GM19238 (cell line): Measurements from ENCODE around the gene CPNE5.

Source experiments
- DNase-seq: peaks from one replicate; pipeline ENCODE4 v3.0.0; 2011; ENCODE audit warnings: low spot score; ENCODE audit not compliant: insufficient read length

The CPNE5 gene

DNA sequence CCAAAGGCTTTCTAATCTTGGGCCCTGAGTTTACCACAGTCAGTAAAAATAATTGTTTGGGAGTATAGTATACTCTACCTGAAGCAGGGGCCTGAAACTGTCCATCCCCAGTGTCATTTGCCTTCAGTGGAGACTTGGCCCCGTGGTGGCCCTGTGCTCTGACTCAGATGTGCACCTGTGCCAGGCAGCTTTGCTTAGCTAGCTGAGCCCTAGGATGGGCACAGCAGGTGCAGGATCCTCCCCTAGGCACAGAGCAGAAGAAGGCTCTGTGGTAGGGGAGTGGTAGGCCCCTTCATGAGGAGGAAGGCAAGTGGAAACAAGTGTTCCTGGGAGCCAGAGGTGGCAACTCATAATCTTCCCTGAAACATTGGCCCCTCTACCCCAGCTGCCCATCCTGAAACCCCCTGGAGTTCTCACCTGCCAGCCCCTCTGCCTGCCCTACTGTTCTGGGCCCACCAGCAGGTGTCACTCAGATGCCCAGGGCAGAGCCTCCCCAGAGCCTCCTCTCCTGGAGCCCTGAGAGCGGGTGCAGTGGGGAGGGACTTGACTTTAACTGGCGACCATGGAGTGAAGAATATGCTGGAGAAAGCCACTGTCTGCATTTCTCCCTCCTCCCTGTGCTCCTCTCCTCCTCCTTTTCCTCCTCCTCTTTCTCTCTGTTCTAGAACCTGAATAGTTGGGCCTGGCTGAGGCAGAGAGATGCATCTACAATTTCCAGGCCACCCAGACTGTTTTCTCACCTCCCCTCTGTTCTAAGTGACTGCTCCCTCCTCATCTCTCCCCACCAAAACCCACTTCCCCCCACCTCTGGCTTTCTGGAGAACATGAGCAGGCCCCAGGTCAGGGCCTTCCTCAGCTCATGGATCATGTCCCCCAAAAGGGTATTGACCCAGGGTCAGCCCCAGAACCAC is 2.9 kb downstream of the CPNE5 start:
- DNase-seq = no peak

DNA sequence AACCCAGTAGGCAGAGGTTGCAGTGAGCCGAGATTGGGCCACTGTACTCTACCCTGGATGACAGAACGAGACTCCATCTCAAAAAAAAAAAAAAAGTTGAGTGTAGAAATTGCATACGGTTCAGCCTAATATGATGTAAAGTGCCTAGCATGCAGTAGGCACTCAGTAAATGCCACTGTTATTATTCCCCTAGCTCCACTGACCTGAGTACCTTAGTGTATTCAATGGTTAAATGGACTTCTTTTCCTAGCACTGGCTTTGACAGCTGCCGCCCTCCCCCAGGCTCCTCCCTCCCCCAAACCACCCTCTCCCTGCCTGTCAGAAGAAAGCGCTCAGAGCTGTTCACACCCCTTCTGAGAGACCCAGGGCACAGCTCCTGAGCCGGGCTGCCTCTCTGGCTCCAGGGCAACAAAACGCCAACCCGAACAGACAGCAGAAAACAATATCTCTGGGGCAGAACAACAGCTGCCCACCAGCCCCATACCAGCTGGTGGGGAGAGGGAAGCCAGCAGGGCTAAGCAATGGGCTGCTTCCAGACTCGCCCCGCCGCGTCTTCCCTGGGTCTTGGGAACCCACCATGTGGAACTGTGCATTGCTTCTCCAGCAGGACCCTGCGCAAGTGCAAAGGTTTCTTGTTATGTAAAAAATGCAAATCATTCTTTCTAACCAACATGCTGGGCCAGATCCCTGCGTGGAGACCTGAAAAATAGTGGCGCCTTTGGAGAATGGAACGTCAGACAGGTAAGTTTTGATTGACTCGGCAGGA is 4.5 kb downstream of the CPNE5 start:
- no peak for DNase-seq

DNA sequence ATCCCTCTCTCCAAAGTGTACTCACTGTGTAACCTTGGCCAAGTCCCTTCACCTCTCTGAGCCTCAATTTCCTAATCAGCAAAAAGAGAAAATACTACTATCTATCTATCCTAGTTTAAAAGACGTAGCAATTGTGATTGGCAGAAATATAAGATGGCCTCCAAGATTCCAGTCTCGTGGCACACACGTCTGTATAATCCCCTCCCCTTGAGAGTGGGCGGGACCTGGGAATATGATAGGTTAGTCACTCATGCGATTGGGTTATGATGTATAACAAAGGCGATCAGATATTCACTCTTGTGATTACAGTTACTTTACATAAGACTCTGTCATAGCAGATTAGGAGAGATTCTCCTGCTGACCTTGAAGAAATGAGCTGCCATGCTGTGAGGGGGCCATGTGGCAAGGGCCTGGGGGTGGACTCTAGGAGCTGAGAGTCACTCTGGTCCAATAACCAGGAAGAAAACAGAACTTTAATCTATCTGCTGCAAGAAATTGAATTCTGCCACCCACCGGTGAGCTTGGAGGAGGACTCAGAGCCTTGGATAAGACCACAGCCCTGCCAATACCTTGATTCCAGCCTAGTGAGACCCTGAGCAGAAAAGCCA is 6.0 kb downstream of the CPNE5 start:
- DNase-seq = no peak

DNA sequence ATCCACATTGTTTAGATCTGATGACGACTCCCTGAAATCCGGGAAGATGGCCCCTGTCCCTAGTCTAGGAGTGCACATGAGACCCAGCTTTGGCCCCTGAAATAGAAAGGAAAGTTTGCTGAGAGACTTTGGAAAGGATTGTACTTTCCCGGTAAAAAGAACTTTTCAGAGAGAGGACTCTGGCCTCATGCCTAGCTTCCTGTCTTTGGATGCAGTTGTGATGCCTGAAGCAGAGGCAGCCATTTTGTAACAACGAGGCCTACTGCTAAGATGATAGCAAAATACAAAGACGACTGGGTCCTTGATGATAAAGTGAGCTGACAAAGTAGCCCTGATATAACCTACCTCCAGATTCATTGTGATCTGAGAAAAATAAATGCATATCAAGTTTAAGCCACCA is 6.9 kb downstream of the CPNE5 start:
- DNase-seq = no peak

DNA sequence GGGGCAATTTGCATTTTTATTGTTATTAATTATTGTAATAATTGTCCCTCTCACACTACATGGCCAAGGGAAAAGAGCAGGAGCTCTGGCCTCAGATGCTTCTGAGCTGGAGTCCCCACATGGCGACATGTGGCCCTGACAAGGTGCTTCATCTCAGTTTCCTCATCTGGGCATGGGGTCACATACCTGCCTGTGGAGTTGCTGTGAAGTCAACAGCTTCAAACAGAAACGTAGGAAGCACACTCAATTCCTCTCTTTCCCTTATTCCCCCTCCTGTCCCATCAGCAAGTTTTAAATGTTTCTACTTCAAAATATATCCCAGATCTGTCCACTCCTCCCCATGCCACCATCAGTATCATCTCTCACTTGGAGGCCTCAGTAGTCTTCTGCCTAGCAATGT is 8.7 kb downstream of the CPNE5 start:
- DNase-seq = no peak

DNA sequence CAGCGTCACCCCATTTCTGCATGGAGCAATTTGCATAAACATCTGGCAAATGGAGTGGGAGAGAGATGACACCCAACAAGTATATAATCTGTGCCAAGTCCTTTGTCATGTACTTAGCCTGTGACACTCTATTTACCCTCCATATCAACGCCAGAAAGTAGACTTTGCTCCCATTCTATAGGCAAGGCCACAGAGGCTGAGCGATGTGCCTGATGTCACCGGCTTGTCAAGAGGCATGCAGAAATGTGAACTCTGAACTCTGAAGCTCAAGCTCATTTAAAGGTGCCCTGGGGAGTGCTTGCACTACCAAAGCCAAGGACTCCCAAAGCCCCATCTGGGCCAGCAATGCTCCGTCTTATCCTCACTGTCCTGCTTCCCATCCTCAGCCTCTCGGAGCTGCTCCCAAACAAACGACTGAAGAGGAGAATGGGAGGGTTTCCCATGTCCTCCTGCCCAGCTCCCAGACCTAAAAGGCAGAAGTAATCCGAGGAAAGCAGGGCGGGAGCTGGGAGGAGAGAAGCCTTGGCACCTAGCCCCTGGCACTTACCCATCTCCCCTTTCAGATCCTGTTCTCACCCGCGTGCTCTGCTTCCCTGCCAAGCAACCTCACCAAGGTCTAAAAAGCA is 9.2 kb downstream of the CPNE5 start:
- no peak for DNase-seq

DNA sequence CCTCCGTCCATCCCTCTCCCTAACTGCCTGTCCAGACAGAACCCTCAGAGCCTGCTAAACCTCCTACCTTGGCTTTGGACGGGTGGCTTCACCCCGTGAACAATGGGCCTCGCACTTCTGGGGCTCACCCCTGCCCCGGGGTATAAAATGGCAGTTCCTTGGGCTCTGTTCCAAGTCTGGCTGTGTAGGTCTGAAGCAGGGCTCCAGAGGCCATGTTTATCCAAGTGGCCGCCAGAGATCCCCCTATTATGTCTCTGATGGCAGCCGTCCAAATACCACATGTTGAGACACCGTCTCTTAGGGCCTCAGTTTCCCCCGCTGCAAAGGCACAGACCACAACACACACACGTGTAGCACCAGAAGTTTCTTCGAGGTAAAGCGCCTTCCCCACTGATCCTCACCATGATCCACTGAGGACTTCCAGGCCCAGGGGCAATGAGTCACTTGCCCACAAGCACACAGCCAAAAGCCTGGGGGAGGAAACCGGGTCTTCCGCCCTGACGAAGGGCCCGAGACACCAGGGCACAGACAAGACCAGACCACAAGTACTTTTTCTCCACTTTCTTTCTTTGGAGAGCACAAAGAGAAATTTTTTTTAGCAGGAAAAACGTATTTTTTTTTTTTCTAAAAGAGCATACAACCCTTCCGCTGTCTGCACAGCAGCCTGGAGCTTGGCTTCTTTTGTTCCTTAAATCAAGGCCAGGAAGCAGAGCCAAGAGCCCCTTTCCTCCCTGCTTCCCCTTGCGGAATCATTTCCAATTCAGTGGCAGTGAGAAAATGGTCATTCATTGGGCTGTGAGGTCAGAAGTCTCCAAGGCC is 11.8 kb downstream of the CPNE5 start:
- DNase-seq = no peak

DNA sequence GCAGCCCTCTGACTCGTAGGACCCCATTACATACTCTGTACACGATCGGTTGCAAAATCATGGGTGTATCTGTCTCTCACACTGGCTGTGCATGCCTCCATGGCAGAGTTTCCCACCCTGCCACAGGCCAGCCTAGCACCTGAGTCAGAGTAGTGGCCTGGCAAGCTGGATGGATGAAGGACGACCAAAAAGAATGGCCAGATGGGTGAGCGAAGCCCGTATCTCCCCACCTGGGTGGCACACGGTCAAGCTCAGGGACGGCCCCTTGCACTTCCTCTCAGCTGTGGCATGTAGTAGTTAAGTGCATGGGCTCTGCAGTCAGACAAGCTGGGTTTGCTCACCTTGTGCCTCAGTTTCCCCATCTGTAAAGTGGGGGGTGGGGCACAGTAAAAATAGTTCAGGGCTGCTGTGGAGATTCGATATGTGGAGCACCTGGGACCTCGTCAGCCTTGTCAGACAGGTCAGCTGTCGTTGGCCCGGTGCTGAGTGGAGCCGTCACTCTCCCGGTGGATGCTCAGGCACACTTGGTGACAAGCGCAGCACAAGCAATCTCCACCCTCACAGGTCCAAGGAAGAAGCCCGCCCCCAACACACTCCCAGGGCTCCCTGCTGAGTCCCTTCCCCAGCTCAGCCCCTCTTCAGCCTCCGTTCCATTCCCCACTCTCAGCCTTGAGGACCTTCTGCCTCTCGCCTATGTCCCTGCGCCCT is 12.6 kb downstream of the CPNE5 start:
- DNase-seq = no peak

DNA sequence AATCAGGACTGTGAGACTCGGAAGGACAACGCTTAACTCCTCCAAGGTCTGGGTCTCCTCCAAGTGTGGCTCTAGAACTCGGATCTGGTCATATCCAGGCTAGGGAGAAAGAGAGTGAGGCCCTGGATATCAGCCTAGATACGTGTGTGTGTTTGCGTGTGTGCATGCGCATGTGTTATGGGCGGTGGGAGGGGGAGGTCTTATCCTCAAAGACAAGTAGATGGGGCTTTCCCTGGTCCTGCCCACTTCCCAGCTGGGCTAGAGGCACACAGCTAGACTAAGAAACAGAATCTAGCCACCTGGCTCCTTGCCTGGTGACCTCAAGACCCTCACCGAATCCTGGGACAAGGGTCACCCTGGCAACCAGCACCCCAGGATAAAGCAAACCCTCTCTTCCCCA is 13.2 kb downstream of the CPNE5 start:
- no peak for DNase-seq

DNA sequence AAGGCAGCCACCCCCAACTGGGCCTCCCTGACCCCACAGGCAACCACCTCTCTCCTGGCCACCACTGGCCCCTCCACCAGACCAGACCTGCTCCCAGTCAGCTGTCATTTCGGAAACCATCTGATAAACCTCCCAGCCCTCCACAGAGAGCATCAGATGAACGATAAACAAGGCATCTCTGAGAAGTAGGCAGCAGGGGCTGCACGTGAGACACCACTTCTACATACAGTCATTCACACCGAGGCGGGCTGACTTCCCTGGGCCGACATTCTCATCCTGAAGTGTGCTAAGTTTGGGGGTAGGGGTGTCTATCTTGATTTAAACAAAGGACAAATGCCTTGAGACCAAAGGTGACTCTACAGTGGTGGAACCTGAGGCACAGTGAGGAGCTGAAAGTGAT is 13.8 kb downstream of the CPNE5 start:
- DNase-seq = no peak

DNA sequence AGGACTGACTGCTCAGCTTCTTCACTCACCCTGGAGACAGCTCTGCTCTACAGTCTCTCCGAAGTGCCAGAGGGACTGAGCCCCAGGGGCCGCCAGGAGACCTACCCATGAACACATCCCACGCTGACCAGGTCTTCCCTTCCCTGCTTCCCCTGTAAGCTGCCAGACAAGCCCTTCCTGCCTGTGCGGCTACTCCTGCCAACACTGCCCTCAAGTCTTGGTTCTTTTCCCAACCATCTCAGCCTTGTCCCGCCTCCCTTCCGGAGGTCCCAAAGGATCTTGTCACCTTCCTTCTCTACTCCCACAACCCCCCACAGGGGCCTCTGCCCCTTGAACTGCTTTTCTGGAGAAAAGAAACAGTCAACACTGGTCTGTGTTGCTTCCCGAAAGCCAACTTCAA is 15.0 kb downstream of the CPNE5 start:
- no peak for DNase-seq

DNA sequence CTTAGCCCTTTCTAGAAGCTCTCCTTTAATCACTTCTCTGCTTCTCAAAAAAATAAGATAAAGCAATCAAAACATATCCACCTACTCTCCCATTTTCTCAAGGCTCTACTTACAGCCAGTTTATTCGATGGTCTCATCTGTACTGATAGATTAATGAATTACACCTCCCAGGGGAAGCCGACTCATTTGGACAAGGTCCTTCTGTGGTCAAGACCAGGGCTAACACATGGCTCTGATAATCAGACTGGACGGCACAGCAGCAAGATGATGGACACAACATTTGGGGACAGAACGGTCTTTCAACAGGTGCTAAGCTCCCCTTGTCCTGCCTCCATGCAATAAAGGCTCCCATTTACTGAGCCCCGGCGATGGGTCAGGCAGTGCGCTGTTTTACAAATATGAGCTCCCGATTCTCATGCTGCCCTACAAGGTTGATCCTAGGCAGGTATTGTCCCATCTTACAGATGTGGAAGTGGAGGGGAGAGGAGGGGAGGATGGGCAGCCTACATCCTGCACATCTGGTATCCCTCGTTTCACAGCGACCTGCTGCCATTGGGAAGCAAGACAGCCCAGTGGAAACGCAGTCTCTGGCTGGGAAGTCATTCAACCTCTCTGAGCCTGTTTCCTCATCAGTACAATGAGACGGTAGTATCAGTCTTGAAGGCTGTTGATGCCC is 15.7 kb downstream of the CPNE5 start:
- DNase-seq = no peak

DNA sequence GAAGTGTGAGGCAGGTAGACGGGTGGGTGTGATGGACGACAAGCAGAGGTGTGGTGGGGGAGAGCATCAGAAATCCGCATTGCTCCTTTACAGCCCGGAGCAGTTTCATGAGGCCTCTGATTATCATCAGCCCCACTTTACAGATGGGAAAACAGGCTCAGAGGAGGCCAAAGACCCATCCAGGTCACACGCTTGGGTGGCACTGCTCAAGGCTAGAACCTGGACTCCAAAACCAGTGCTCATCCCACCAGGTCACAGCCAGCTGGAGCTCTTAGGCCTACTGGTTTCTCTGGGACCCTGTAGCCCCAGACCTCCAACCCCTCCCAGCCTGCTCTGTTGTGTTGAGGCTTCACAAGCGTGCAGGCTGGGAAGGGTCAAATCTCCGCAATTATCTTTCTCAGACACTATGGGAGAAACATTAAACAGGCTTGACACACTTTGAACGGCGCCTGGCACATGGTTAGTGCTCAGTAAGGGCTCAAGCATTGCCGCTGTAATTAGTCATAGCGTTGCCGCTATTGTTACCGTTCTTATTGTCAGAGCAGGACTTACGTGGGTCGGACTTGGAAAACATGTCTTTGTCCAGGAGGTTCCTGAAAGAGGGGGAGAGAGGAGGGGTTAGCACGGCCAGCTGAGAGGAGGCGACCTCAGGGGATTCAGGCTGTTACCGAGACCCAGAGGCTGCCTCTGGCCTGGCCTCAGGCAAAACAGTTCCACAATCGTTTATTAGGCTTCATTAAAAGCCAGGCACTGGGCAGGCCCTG is 16.6 kb downstream of the CPNE5 start:
- DNase-seq = no peak

DNA sequence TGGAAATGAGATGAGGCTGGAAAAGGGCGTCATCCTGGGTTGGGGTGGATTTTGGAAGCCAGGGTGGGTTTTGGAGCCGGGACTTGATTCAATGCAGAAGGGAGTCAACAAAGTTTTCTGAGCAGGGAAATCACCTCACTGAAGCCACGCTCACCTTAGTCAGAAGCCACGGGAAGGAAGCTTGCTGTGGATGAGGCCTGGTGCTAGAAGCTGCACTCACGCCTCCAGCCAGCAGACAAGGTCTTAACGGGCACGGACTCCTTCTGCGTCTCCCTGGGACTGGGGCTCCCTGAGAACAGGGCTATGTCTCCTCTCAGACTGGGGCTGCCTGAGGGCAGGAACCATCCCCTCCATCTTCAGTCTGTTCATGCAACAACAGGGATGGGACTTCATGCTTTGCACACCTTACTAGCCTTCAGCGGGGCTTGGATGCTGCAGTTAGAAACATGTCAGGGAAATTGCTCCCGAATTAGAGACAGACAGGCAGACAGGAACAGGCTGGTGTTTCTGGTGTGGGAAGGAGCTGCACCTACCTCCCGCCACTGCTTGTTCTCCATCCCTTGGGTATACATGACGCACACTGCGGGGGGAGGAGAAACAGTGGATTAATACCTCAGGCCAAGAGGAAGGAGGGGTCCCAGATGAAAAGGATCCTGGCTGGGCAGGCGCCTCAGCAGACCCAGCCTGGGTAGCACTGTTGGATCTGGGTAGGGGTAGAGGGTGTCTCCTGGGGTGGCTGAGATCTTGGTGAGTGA is 17.5 kb downstream of the CPNE5 start:
- no peak for DNase-seq

DNA sequence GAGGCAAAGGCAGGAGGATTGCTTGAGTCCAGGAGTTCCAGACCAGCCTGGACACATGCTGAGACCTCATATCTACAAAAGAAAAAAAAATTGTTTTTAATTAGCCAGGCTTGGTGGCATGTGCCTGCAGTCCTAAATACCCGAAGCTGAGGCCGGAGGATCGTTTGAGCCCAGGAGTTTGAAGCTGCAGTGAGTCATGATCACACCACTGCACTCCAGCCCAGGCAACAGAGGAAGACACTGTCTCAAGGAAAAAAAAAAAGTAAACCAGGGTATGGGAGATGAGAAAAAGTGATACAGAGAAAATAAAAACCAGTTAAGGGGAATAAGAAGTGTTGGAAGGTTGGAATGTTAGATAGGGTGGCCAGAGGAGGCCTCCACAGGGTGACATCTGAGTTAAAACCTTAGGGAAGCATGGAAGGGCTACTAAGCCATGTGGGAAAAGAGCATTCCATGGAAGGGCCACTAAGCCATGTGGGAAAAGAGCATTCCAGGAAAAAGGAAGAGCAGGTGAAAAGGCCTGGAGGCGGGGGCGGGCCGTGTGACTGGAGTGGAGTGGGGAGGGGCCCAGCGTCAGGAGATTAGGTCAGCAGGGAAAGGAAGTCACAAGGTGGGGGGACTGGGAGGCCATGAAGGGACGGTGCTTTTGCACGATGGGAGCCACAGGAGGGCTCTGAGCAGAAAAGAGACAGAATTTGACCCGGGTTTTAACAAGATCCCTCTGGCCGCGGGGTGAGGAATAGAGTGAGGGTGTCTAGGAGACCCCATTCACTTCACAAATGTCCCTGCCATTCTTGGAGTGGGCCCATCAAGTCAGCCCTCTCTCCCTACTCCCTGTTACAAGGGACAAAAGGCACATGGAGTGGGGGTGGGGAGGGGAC is 18.3 kb downstream of the CPNE5 start:
- DNase-seq = no peak

DNA sequence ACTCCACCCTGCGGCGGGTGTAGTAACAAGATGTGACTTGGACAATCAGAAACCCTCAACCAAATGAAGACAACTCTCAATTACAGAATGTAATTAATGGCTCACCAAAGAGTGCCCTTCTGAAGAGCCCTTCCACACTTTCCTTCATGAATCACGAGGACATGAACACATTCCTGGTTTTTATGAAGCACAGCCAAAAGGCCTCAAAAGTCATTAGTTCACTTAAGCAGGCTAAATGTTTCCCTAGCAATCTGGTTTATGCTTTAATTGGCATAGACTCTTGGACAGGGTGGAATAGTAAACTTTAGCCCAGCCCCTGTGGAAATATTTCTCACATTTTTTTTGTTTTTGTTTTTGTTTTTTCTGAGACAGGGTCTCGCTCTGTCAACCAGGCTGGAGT is 20.5 kb downstream of the CPNE5 start:
- no peak for DNase-seq

DNA sequence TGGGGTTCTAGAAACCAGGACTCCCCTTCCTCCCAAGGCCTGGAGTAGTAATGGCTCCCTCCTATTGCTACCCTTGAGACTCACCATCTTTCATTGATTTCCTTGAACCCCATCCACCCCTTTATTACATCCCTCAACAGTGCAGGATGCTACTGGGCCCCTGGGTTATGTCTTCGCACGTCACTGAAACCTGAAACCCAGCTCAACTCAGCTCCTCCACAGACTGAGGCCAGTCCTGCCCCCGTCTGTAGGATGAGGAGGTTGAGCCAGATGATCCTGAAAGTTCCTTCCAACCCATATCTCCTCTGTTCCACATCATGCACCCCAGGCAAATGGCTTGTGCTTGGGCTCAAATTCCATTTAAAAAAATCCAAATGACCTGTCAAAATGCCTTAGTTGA is 21.4 kb downstream of the CPNE5 start:
- no peak for DNase-seq
